Measurements from ENCODE around the gene SDK2. TPM values are rescaled to one million over a fixed set of nuclear protein-coding genes. Genes with fewer than 3 reads are reported as not detected.

The SDK2 gene
- total and polyA plus RNA-seq, 2 of the 4 experiments (the other 2 are of a cell fraction) = under 0.01 to 0.03 TPM

DNA sequence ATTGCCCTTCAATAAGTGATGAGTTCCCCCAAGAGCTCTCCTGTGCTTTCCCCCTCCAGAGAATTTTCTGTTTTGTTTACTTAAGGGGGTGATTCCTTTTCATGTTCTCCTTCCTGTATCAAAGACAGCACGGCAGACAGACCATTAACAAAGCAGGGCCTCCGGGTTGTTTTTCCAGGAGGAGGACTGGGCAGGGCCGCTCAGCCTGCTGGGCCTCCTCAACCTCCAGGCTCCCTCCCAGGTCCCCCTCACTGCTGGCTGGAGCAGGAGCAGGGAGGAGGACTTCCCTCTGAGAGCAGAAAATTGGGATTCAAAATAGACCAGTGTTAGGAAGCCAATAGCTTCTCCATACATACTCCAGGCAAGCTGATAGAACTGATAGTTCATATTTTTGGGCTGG lies 20.4 kb downstream of the SDK2 start:
- no peak overlapping the region for H2AK9ac ChIP-seq (replicated peaks; ENCODE audit: low read depth, low read length, poor library complexity)
- no peak overlapping the region for H2AK5ac ChIP-seq (ENCODE audit: low read depth, low read length)
- no peak overlapping the region for H3K4me2 ChIP-seq (ENCODE audit: low read depth, low read length)
- no peak overlapping the region for H3K27ac ChIP-seq (ENCODE audit: insufficient read depth, low read length)
- no peak overlapping the region for H3K4me3 ChIP-seq (ENCODE audit: insufficient read depth, low read depth, low read length)
- H2BK15ac ChIP-seq (ENCODE audit: low read depth, low read length) = no peak overlapping the region
- in situ Hi-C loops (cut with MboI; ENCODE audit: low sequenced_read_pairs) = loop anchor here (25.0 kb wide), 2 partner anchors 88 to 363 kb away; no protein-coding TSS in a partner anchor
- no peaks in the 10 kb centered on the region for H3K79me1 ChIP-seq (ENCODE audit: low read depth in 1 of 2, low read length in 2 of 2)
- no peak overlapping the region for H4K8ac ChIP-seq (ENCODE audit: low read depth in 2 of 2, low read length in 2 of 2)
- no peak overlapping the region for H3K18ac ChIP-seq (ENCODE audit: low read depth, low read length)
- H2BK20ac ChIP-seq (ENCODE audit: low read depth, low read length) = no peak overlapping the region
- no peak overlapping the region for H4K5ac ChIP-seq (ENCODE audit: low read depth, low read length)
- H3K9me3 ChIP-seq (ENCODE audit: control insufficient read depth, insufficient read depth, low read length) = peaks cover 9% of the 10 kb centered on the region
- no peaks in the 10 kb centered on the region for H3K9me1 ChIP-seq (ENCODE audit: insufficient read depth, low read length)
- POLR2A ChIA-PET (ENCODE audit: unreplicated experiment) = no interaction called here
- H3K56ac ChIP-seq (ENCODE audit: extremely low read depth, insufficient read depth, low read length) = no peak overlapping the region
- H2BK5ac ChIP-seq (ENCODE audit: low read depth, low read length, poor library complexity, severe bottlenecking) = no peak overlapping the region
- no peaks in the 10 kb centered on the region for H4K20me1 ChIP-seq (ENCODE audit: insufficient read depth, low read length)
- ATAC-seq (ENCODE audit: low read depth) (no peak), DNase-seq (no peak)
- H3K27me3 ChIP-seq (ENCODE audit: control insufficient read depth, insufficient read depth, low read length) = no peaks in the 10 kb centered on the region
- dilution Hi-C loops (cut with HindIII; ENCODE audit: low sequenced_read_pairs, unreplicated experiment) = no loop called here
- no CpG with 5 or more reads among the region's 3 CpGs for WGBS, 2 experiments (ENCODE audit: extremely low coverage in 2 of 2, insufficient read length in 1 of 2)
- H3K14ac ChIP-seq (replicated peaks; ENCODE audit: low read depth, low read length) = no peak overlapping the region
- no peak overlapping the region for H3K4ac ChIP-seq (ENCODE audit: low read depth, low read length)
- CTCF ChIA-PET = no interaction called here
- H2AFZ ChIP-seq (replicated peaks; ENCODE audit: low read length, poor library complexity) = no peak overlapping the region
- no peak overlapping the region for H3K9ac ChIP-seq (ENCODE audit: low read depth, low read length)
- no peaks in the 10 kb centered on the region for H3K36me3 ChIP-seq (ENCODE audit: control insufficient read depth, insufficient read depth, low read length)
- no peak overlapping the region for H4K91ac ChIP-seq (ENCODE audit: insufficient read depth, low read depth, low read length)
- no peaks in the 10 kb centered on the region for H3K4me1 ChIP-seq (ENCODE audit: control insufficient read depth, insufficient read depth, low read length)
- TF ChIP-seq, protein P1, sequence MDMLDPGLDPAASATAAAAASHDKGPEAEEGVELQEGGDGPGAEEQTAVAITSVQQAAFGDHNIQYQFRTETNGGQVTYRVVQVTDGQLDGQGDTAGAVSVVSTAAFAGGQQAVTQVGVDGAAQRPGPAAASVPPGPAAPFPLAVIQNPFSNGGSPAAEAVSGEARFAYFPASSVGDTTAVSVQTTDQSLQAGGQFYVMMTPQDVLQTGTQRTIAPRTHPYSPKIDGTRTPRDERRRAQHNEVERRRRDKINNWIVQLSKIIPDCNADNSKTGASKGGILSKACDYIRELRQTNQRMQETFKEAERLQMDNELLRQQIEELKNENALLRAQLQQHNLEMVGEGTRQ (IDR thresholded peaks at IDR 0.05; ENCODE audit: low read depth, low read length) = no peak
- TF ChIP-seq, protein P2, sequence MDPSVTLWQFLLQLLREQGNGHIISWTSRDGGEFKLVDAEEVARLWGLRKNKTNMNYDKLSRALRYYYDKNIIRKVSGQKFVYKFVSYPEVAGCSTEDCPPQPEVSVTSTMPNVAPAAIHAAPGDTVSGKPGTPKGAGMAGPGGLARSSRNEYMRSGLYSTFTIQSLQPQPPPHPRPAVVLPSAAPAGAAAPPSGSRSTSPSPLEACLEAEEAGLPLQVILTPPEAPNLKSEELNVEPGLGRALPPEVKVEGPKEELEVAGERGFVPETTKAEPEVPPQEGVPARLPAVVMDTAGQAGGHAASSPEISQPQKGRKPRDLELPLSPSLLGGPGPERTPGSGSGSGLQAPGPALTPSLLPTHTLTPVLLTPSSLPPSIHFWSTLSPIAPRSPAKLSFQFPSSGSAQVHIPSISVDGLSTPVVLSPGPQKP (IDR thresholded peaks at IDR 0.05; ENCODE audit: borderline replicate concordance, low read depth, low read length) = no peak
- TF ChIP-seq BHLHE40 (IDR thresholded peaks at IDR 0.05; ENCODE audit: low read depth, low read length) (no peak), RFX5 (IDR thresholded peaks at IDR 0.05; ENCODE audit: low read depth, low read length) (no peak), CHD1 (IDR thresholded peaks at IDR 0.05; ENCODE audit: low read depth, low read length) (no peak), RCOR1 (IDR thresholded peaks at IDR 0.05; ENCODE audit: insufficient replicate concordance, low read length) (no peak), MAFK (IDR thresholded peaks at IDR 0.05; ENCODE audit: low read depth, low read length) (no peak), NFE2L2 (IDR thresholded peaks at IDR 0.05; ENCODE audit: low read depth, low read length) (no peak), MXI1 (IDR thresholded peaks at IDR 0.05; ENCODE audit: borderline replicate concordance, low read depth, low read length) (no peak), POLR2A (IDR thresholded peaks at IDR 0.05; ENCODE audit: low read depth, low read length) (no peak), RAD21 (IDR thresholded peaks at IDR 0.05; ENCODE audit: low read length) (no peak), CEBPB (IDR thresholded peaks at IDR 0.05; ENCODE audit: low read depth, low read length) (no peak)
- TF ChIP-seq, protein P3, sequence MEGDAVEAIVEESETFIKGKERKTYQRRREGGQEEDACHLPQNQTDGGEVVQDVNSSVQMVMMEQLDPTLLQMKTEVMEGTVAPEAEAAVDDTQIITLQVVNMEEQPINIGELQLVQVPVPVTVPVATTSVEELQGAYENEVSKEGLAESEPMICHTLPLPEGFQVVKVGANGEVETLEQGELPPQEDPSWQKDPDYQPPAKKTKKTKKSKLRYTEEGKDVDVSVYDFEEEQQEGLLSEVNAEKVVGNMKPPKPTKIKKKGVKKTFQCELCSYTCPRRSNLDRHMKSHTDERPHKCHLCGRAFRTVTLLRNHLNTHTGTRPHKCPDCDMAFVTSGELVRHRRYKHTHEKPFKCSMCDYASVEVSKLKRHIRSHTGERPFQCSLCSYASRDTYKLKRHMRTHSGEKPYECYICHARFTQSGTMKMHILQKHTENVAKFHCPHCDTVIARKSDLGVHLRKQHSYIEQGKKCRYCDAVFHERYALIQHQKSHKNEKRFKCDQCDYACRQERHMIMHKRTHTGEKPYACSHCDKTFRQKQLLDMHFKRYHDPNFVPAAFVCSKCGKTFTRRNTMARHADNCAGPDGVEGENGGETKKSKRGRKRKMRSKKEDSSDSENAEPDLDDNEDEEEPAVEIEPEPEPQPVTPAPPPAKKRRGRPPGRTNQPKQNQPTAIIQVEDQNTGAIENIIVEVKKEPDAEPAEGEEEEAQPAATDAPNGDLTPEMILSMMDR (conservative IDR thresholded peaks at IDR 0.05; ENCODE audit: low read depth, low read length) = no peak
- H2BK120ac ChIP-seq (ENCODE audit: low read depth, low read length) = no peak overlapping the region
- no peak overlapping the region for H3K23ac ChIP-seq (ENCODE audit: low read depth, low read length)
- intact Hi-C loops (cut with micrococcal nuclease) = no loop called here
- BruUV-seq (replicated peaks) = no TSS peak
